GM19025 (cell line): ENCODE measurements around the gene UNC13B.
"Not testable (repeated sequence)": the region's sequence is repeated elsewhere in the genome, so short reads cannot be mapped to it uniquely, and the experiment has no call there.

Experiments
- ATAC-seq: cut with Tn5 transposase; IDR thresholded peaks from one replicate; pipeline ENCODE4 v1.9.1; 2021; ENCODE audit warnings: mild to moderate bottlenecking, low read depth, moderate library complexity; ENCODE audit not compliant: unreplicated experiment

Gene UNC13B

GRCh38 chr9:35161713-35162604 is at the start of gene UNC13B:
Gene UNC13B (plus strand): TSS chr9:35162009. CDS start chr9:35162284, 275 bp downstream.
- peak; percentile 66 for ATAC-seq

- no peak for ATAC-seq
Observed at GRCh38 chr9:35112257-35113020, 49.4 kb upstream of the UNC13B start.

GRCh38 chr9:35114113-35114839 is 47.5 kb upstream of the UNC13B start:
- no peak for ATAC-seq

GRCh38 chr9:35114840-35115628 is 46.8 kb upstream of the UNC13B start:
- no peak for ATAC-seq

- ATAC-seq = peak; percentile 46
Observed at GRCh38 chr9:35115680-35116538, 45.9 kb upstream of the UNC13B start, which contains the start of gene ATOSB. Gene ATOSB (minus strand): TSS chr9:35115862. CDS start chr9:35108274, 7,588 bp downstream.

GRCh38 chr9:35116539-35116897 is 45.3 kb upstream of the UNC13B start:
- no peak for ATAC-seq

- peak; percentile 38 for ATAC-seq
Observed at GRCh38 chr9:35116898-35117551, 44.8 kb upstream of the UNC13B start.

- ATAC-seq = no peak
Observed at GRCh38 chr9:35134920-35135319, 26.9 kb upstream of the UNC13B start.

- ATAC-seq = no peak
Observed at GRCh38 chr9:35135988-35136387, 25.8 kb upstream of the UNC13B start.

GRCh38 chr9:35136866-35137265 is 24.9 kb upstream of the UNC13B start:
- no peak for ATAC-seq

- ATAC-seq = no peak
Observed at GRCh38 chr9:35140093-35140492, 21.7 kb upstream of the UNC13B start.

- ATAC-seq = no peak
Observed at GRCh38 chr9:35142037-35142436, 19.8 kb upstream of the UNC13B start.

GRCh38 chr9:35147941-35148563 is 13.8 kb upstream of the UNC13B start:
- ATAC-seq = not testable (repeated sequence)

GRCh38 chr9:35152926-35153325 is 8.9 kb upstream of the UNC13B start:
- no peak for ATAC-seq

GRCh38 chr9:35156781-35157180 is 5.0 kb upstream of the UNC13B start:
- ATAC-seq = no peak

GRCh38 chr9:35157836-35158235 is 4.0 kb upstream of the UNC13B start:
- not testable (repeated sequence) for ATAC-seq

GRCh38 chr9:35158501-35159280 is 3.1 kb upstream of the UNC13B start:
- ATAC-seq = no peak
